GM23338 (cell line): ENCODE results near the gene UNC45B. TPM values are rescaled to one million over a fixed set of nuclear protein-coding genes. Genes with fewer than 3 reads are reported as not detected.

Experiments used
- ATAC-seq: fragments of 200-7000 bp; cut with Tn5 transposase; 3 replicates; pipeline ENCODE4 v1.9.1; 2020
- DNase-seq: peaks from one replicate; pipeline ENCODE4 v3.0.0-alpha.2; 2015; ENCODE audit warnings: low spot score
- H2AFZ ChIP-seq: fragments of 200-600 bp; sonication (generic); 2 replicates; pipeline ENCODE4 v1.8.0; 2016; ENCODE audit warnings: antibody characterized with exemption, mild to moderate bottlenecking, moderate library complexity
- H3F3A ChIP-seq: fragments of 200-600 bp; sonication (generic); replicated peaks from 2 replicates; pipeline ENCODE4 v1.8.0; 2017; ENCODE audit warnings: antibody characterized with exemption, mixed run types, low read depth
- H3K27ac ChIP-seq: fragments of 200-600 bp; sonication (generic); 2 replicates; pipeline ENCODE4 v1.6.1; 2016; ENCODE audit warnings: low read depth
- H3K27me3 ChIP-seq: fragments of 200-600 bp; sonication (generic); 2 replicates; pipeline ENCODE4 v1.8.0; 2016; ENCODE audit warnings: mild to moderate bottlenecking, mixed run types, moderate library complexity; ENCODE audit not compliant: insufficient read depth
- H3K36me3 ChIP-seq: fragments of 200-600 bp; sonication (generic); 2 replicates; pipeline ENCODE4 v1.8.0; 2016; ENCODE audit warnings: mild to moderate bottlenecking; ENCODE audit not compliant: insufficient read depth
- H3K4me1 ChIP-seq: fragments of 200-600 bp; sonication (generic); 2 replicates; pipeline ENCODE4 v1.8.0; 2016; ENCODE audit warnings: mild to moderate bottlenecking, moderate library complexity; ENCODE audit not compliant: insufficient read depth
- H3K4me2 ChIP-seq: fragments of 200-600 bp; sonication (generic); 2 replicates; pipeline ENCODE4 v1.7.1; 2017; ENCODE audit warnings: mixed run types
- H3K4me3 ChIP-seq: fragments of 200-600 bp; sonication (generic); 2 replicates; pipeline ENCODE4 v1.6.1; 2016; ENCODE audit warnings: mixed run types
- H3K79me2 ChIP-seq: fragments of 200-600 bp; sonication (generic); replicated peaks from 2 replicates; pipeline ENCODE4 v1.8.0; 2017; ENCODE audit warnings: mild to moderate bottlenecking; ENCODE audit not compliant: insufficient read depth
- H3K9me2 ChIP-seq: fragments of 200-600 bp; sonication (generic); 2 replicates; pipeline ENCODE4 v1.8.0; 2017; ENCODE audit not compliant: insufficient read depth
- H4K20me1 ChIP-seq: fragments of 200-600 bp; sonication (generic); replicated peaks from 2 replicates; pipeline ENCODE4 v1.8.0; 2017; ENCODE audit warnings: mild to moderate bottlenecking; ENCODE audit not compliant: insufficient read depth
- H3K27ac Mint-ChIP-seq: 2 replicates; pipeline ENCODE4 v1.8.0; 2020; ENCODE audit warnings: inconsistent platforms, mild to moderate bottlenecking, moderate library complexity, mixed read lengths
- H3K27me3 Mint-ChIP-seq: 3 replicates; pipeline ENCODE4 v1.8.0; 2022; ENCODE audit warnings: low read depth, mild to moderate bottlenecking, moderate library complexity, mixed read lengths, inconsistent platforms; ENCODE audit not compliant: insufficient read depth, poor library complexity
- H3K36me3 Mint-ChIP-seq: 3 replicates; pipeline ENCODE4 v1.8.0; 2021; ENCODE audit warnings: low read depth, mild to moderate bottlenecking, inconsistent platforms, moderate library complexity, mixed read lengths
- H3K4me1 Mint-ChIP-seq: 3 replicates; pipeline ENCODE4 v1.8.0; 2020; ENCODE audit warnings: mild to moderate bottlenecking, inconsistent platforms, mixed read lengths
- H3K4me3 Mint-ChIP-seq: 3 replicates; pipeline ENCODE4 v1.8.0; 2021; ENCODE audit warnings: moderate library complexity, mild to moderate bottlenecking, inconsistent platforms, mixed read lengths
- H3K9me3 Mint-ChIP-seq: 3 replicates; pipeline ENCODE4 v1.8.0; 2020; ENCODE audit warnings: moderate library complexity, mild to moderate bottlenecking, inconsistent platforms, mixed read lengths
- ETS1 ChIP-seq: IDR thresholded peaks from 2 replicates; pipeline ENCODE4 v1.6.1; 2016; ENCODE audit warnings: antibody characterized with exemption
- EZH2 ChIP-seq: fragments of 200-600 bp; sonication (generic); IDR thresholded peaks from one replicate; pipeline ENCODE4 v1.8.0; 2017; ENCODE audit warnings: antibody characterized with exemption, mild to moderate bottlenecking, low read depth; ENCODE audit not compliant: unreplicated experiment
- EZH2phosphoT487 ChIP-seq: fragments of 200-600 bp; sonication (generic); IDR thresholded peaks from one replicate; pipeline ENCODE4 v1.8.1; 2018; ENCODE audit warnings: antibody characterized with exemption; ENCODE audit not compliant: unreplicated experiment
- JUNB ChIP-seq: IDR thresholded peaks from one replicate; pipeline ENCODE4 v1.6.1; 2016; ENCODE audit warnings: antibody characterized with exemption; ENCODE audit not compliant: unreplicated experiment
- NANOG ChIP-seq: IDR thresholded peaks from 2 replicates; pipeline ENCODE4 v1.6.1; 2016; ENCODE audit warnings: antibody characterized with exemption, borderline replicate concordance
- POLR2AphosphoS5 ChIP-seq: IDR thresholded peaks from 2 replicates; pipeline ENCODE4 v1.6.1; 2016; ENCODE audit warnings: antibody characterized with exemption, low read depth
- REST ChIP-seq: IDR thresholded peaks from one replicate; pipeline ENCODE4 v1.6.1; 2018; ENCODE audit warnings: antibody characterized with exemption; ENCODE audit not compliant: unreplicated experiment
- STAT1 ChIP-seq: IDR thresholded peaks from one replicate; pipeline ENCODE4 v1.6.1; 2016; ENCODE audit warnings: antibody characterized with exemption; ENCODE audit not compliant: unreplicated experiment
- ZNF114 ChIP-seq: fragments of 250-450 bp; sonication (Bioruptor Pico); IDR thresholded peaks from 2 replicates; pipeline ENCODE4 v1.5.0; 2020; ENCODE audit warnings: mild to moderate bottlenecking, moderate library complexity
- ZNF331 ChIP-seq: fragments of 250-450 bp; sonication (Bioruptor Pico); IDR thresholded peaks from 2 replicates; pipeline ENCODE4 v1.5.0; 2020; ENCODE audit warnings: low read depth, mild to moderate bottlenecking, moderate library complexity
- ZNF462 ChIP-seq: fragments of 250-450 bp; sonication (Bioruptor Pico); IDR thresholded peaks from 2 replicates; pipeline ENCODE4 v1.5.0; 2020; ENCODE audit warnings: mild to moderate bottlenecking, moderate library complexity
- polyA plus RNA-seq: library from polyadenylated mRNA; unstranded; fragments of >200 nt; fragmentation: Nextera tagmentation; extraction: Ambion mirVana; gene quantifications from 2 replicates; pipeline ENCODE4 v1.2.1, GENCODE V29; 2016
- total RNA-seq: library from RNA; depleted of rRNA; stranded (reverse); fragments of >200 nt; shearing (Covaris generic); gene quantifications from 2 replicates; pipeline ENCODE4 v1.2.3, GENCODE V29; 2014

Gene UNC45B
- total and polyA plus RNA-seq, 2 experiments from 2014 or later, result 0.03 TPM; not detected in 1

GRCh38 chr17:35161281-35161761 lies 13.7 kb downstream of the UNC45B start (continued):
- TF ChIP-seq REST (no peak), POLR2AphosphoS5 (no peak), EZH2 (no peak), ZNF114 (CRISPR knock-in tag) (no peak), ETS1 (no peak), NANOG (no peak)

GRCh38 chr17:35162755-35163154 lies 15.1 kb downstream of the UNC45B start:
- H3K27ac ChIP-seq, result no peak overlapping the region
- ATAC-seq (no peak), DNase-seq (no peak)
- H3K36me3 Mint-ChIP-seq, result no peaks in the 10 kb centered on the region
- no peak overlapping the region for H3K4me2 ChIP-seq
- no peak overlapping the region for H3K27ac Mint-ChIP-seq
- H3K79me2 ChIP-seq, result no peaks in the 10 kb centered on the region
- no peaks in the 10 kb centered on the region for H3F3A ChIP-seq
- H2AFZ ChIP-seq, result peak overlapping the region; percentile 52; the same call in 1 of the 2 replicates
- no peaks in the 10 kb centered on the region for H3K27me3 ChIP-seq
- peaks cover 7% of the 10 kb centered on the region for H3K4me1 Mint-ChIP-seq
- no peaks in the 10 kb centered on the region for H3K36me3 ChIP-seq
- H3K9me3 Mint-ChIP-seq, result no peaks in the 10 kb centered on the region
- peaks cover 3% of the 10 kb centered on the region; the same call in 1 of the 2 replicates for H3K4me1 ChIP-seq
- H3K9me2 ChIP-seq, result no peaks in the 10 kb centered on the region
- no peaks in the 10 kb centered on the region for H4K20me1 ChIP-seq
- peaks cover 4% of the 10 kb centered on the region for H3K27me3 Mint-ChIP-seq
- no peak overlapping the region for H3K4me3 Mint-ChIP-seq
- no peak overlapping the region for H3K4me3 ChIP-seq
- TF ChIP-seq STAT1 (no peak), ZNF331 (CRISPR knock-in tag) (no peak), EZH2 (no peak), ZNF462 (CRISPR knock-in tag) (no peak), ZNF114 (CRISPR knock-in tag) (no peak), EZH2phosphoT487 (no peak), REST (no peak), JUNB (no peak), NANOG (no peak)
